ENCODE results near the gene FGF23. TPM values are rescaled to one million over a fixed set of nuclear protein-coding genes. Genes with fewer than 3 reads are reported as not detected.

FGF23 gene
- polyA plus RNA-seq, 1 donor = 6.5 TPM

- H3K27ac ChIP-seq (ENCODE audit: low read length) = peak within 1 kb of the TSS; percentile 79
- no CpG with 5 or more reads among the region's 76 CpGs for WGBS (ENCODE audit: insufficient coverage, low lambda C conversion rate)
- peak; percentile 96 to 98 for DNase-seq
- no peaks in the 10 kb centered on the region for H3K36me3 ChIP-seq (ENCODE audit: control insufficient read depth, insufficient read depth, low read length)
- no peaks in the 10 kb centered on the region for H3K27me3 ChIP-seq (ENCODE audit: control insufficient read depth, insufficient read depth, low read length)
- no peaks in the 10 kb centered on the region for H3K9me3 ChIP-seq (ENCODE audit: control insufficient read depth, low read depth, low read length)
- H3K4me1 ChIP-seq (ENCODE audit: control insufficient read depth, insufficient read depth, low read length) = peaks cover 5% of the 10 kb centered on the region
- H3K4me3 ChIP-seq (ENCODE audit: low read length) = peak within 1 kb of the TSS; percentile 74
These were observed 58.4 kb downstream of the FGF23 start, which contains the start of gene TIGAR for GRCh38 chr12:4320853-4321701. Gene TIGAR (plus strand): TSS chr12:4321213. CDS start chr12:4321272, 59 bp downstream.

GRCh38 chr12:4320497-4320852 lies 59.0 kb downstream of the FGF23 start:
- Histone ChIP-seq H3K9me3 (ENCODE audit: control insufficient read depth, low read depth, low read length) (no peaks in the 10 kb centered on the region), H3K27me3 (ENCODE audit: control insufficient read depth, insufficient read depth, low read length) (no peaks in the 10 kb centered on the region), H3K27ac (ENCODE audit: low read length) (peak overlapping the region; percentile 79), H3K4me3 (ENCODE audit: low read length) (peak overlapping the region; percentile 62), H3K36me3 (ENCODE audit: control insufficient read depth, insufficient read depth, low read length) (no peaks in the 10 kb centered on the region), H3K4me1 (ENCODE audit: control insufficient read depth, insufficient read depth, low read length) (peaks cover 5% of the 10 kb centered on the region)
- no peak for DNase-seq
- no CpG with 5 or more reads among the region's 13 CpGs for whole genome bisulfite sequencing (ENCODE audit: insufficient coverage, low lambda C conversion rate)

Other genes with a start within 250 kb of the FGF23 start
- gene CCND2, start 106.0 kb downstream of the FGF23 start, polyA plus RNA-seq = 108 TPM
- 5.0 TPM for gene TIGAR, start 58.5 kb downstream of the FGF23 start, polyA plus RNA-seq
- gene FGF6, start 66.1 kb upstream of the FGF23 start, polyA plus RNA-seq = 0.07 TPM
- gene RAD51AP1, start 159.2 kb upstream of the FGF23 start, polyA plus RNA-seq = 16.0 TPM
- 59.6 TPM for gene DYRK4, start 182.5 kb upstream of the FGF23 start, polyA plus RNA-seq